ENCODE measurements around the gene ZNF26.
"Not testable (repeated sequence)": the region's sequence is repeated elsewhere in the genome, so short reads cannot be mapped to it uniquely, and the experiment has no call there.

The ZNF26 gene

GRCh38 chr12:132986001-132986884 lies at the start of gene ZNF26:
ZNF26 (plus strand) TSS chr12:132986367; CDS start chr12:132986841, 474 bp downstream.
- peak; percentile 96 for DNase-seq (ENCODE audit: low spot score)

- not testable (repeated sequence) for DNase-seq (ENCODE audit: low spot score)
Observed at GRCh38 chr12:132936921-132937320, 49.2 kb upstream of the ZNF26 start.

GRCh38 chr12:132937476-132937875 lies 48.7 kb upstream of the ZNF26 start:
- no peak for DNase-seq (ENCODE audit: low spot score)

GRCh38 chr12:132938807-132939206 lies 47.4 kb upstream of the ZNF26 start:
- not testable (repeated sequence) for DNase-seq (ENCODE audit: low spot score)

- no peak for DNase-seq (ENCODE audit: low spot score)
Observed at GRCh38 chr12:132940071-132940719, 46.0 kb upstream of the ZNF26 start.

- DNase-seq (ENCODE audit: low spot score) = no peak
Observed at GRCh38 chr12:132941336-132941954, 44.7 kb upstream of the ZNF26 start.

- no peak for DNase-seq (ENCODE audit: low spot score)
Observed at GRCh38 chr12:132942611-132943010, 43.6 kb upstream of the ZNF26 start.

GRCh38 chr12:132945806-132946205 lies 40.4 kb upstream of the ZNF26 start:
- DNase-seq (ENCODE audit: low spot score) = no peak

- DNase-seq (ENCODE audit: low spot score) = no peak
Observed at GRCh38 chr12:132946246-132946820, 39.8 kb upstream of the ZNF26 start.

GRCh38 chr12:132948146-132949066 lies 37.8 kb upstream of the ZNF26 start:
- no peak for DNase-seq (ENCODE audit: low spot score)

- no peak for DNase-seq (ENCODE audit: low spot score)
Observed at GRCh38 chr12:132949936-132950837, 36.0 kb upstream of the ZNF26 start.

GRCh38 chr12:132950844-132951535 lies 35.2 kb upstream of the ZNF26 start:
- DNase-seq (ENCODE audit: low spot score) = no peak

GRCh38 chr12:132951649-132952048 lies 34.5 kb upstream of the ZNF26 start:
- no peak for DNase-seq (ENCODE audit: low spot score)

GRCh38 chr12:132952371-132953162 lies 33.6 kb upstream of the ZNF26 start:
- no peak for DNase-seq (ENCODE audit: low spot score)

- no peak for DNase-seq (ENCODE audit: low spot score)
Observed at GRCh38 chr12:132953163-132953425, 33.1 kb upstream of the ZNF26 start.

- DNase-seq (ENCODE audit: low spot score) = no peak
Observed at GRCh38 chr12:132953771-132954170, 32.4 kb upstream of the ZNF26 start.

- DNase-seq (ENCODE audit: low spot score) = no peak
Observed at GRCh38 chr12:132954471-132955048, 31.6 kb upstream of the ZNF26 start.

- peak; percentile 36 for DNase-seq (ENCODE audit: low spot score)
Observed at GRCh38 chr12:132955094-132956010, 30.8 kb upstream of the ZNF26 start.

All from cerebellar cortex (tissue), 1 donor.